ENCODE results near the gene ZNF536.

DNA sequence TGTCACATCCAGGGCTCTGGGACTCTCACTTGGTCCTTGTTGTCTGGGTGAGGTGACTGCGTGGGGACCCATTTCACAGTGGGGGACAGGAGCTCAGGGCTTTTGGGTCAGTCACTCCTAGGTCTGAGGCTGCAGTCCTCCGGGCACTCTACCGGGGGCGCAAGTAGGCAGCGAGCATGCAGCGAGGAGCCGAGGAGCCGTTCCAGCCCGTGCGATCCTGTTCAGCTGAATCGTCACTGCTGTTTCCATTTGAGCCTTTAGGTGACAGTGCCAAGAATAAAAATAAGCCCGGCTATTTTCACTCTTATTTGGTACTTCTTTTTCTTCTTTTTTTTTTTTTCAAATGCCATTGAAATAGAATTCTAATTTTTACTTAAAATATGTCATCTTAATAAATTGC lies 126.5 kb downstream of the ZNF536 start:
- TF ChIP-seq, protein P1, sequence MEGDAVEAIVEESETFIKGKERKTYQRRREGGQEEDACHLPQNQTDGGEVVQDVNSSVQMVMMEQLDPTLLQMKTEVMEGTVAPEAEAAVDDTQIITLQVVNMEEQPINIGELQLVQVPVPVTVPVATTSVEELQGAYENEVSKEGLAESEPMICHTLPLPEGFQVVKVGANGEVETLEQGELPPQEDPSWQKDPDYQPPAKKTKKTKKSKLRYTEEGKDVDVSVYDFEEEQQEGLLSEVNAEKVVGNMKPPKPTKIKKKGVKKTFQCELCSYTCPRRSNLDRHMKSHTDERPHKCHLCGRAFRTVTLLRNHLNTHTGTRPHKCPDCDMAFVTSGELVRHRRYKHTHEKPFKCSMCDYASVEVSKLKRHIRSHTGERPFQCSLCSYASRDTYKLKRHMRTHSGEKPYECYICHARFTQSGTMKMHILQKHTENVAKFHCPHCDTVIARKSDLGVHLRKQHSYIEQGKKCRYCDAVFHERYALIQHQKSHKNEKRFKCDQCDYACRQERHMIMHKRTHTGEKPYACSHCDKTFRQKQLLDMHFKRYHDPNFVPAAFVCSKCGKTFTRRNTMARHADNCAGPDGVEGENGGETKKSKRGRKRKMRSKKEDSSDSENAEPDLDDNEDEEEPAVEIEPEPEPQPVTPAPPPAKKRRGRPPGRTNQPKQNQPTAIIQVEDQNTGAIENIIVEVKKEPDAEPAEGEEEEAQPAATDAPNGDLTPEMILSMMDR (IDR thresholded peaks at IDR 0.05; ENCODE audit: low read length), result no peak
- TF ChIP-seq EZH2 (optimal IDR thresholded peaks at IDR 0.05; ENCODE audit: low read depth, low read length), result no peak
